Measurements from ENCODE around the gene MOSPD3.
"Not testable (repeated sequence)": the region's sequence is repeated elsewhere in the genome, so short reads cannot be mapped to it uniquely, and the experiment has no call there.

The MOSPD3 gene

GRCh38 chr7:100655908-100656674 is 43.8 kb downstream of the MOSPD3 start, which contains the start of gene ACTL6B:
Gene ACTL6B (minus strand): TSS chr7:100656448. CDS start chr7:100656354, 94 bp downstream.
- Histone ChIP-seq H3K27ac (replicated peaks) (no peak within 1 kb of the TSS), H3K4me3 (replicated peaks; ENCODE audit: insufficient read depth, low read length) (no peak within 1 kb of the TSS), H3K27me3 (ENCODE audit: insufficient read depth, poor library complexity, severe bottlenecking) (peaks cover 18% of the 10 kb centered on the region)
- TF ChIP-seq POLR2AphosphoS5 (IDR thresholded peaks at IDR 0.05; ENCODE audit: low read depth), result no peak
- TF ChIP-seq REST (IDR thresholded peaks at IDR 0.05; ENCODE audit: insufficient replicate concordance, low read depth), result peak; percentile 98
- DNase-seq (ENCODE audit: low read depth in 1 of 2, low spot score in 1 of 2), result no peak

GRCh38 chr7:100662194-100662776 is 49.9 kb downstream of the MOSPD3 start:
- H3K27me3 ChIP-seq (ENCODE audit: insufficient read depth, poor library complexity, severe bottlenecking); DNase-seq (ENCODE audit: low read depth in 1 of 2, low spot score in 1 of 2); H3K27ac ChIP-seq (replicated peaks); H3K4me3 ChIP-seq (replicated peaks; ENCODE audit: insufficient read depth, low read length): not testable (repeated sequence)
